ENCODE data around the gene TAPBP. TPM values are rescaled to one million over a fixed set of nuclear protein-coding genes. Genes with fewer than 3 reads are reported as not detected.

TAPBP gene
- total RNA-seq, 4 donors from 2014 or later = 175 to 423 (median 217) TPM

DNA sequence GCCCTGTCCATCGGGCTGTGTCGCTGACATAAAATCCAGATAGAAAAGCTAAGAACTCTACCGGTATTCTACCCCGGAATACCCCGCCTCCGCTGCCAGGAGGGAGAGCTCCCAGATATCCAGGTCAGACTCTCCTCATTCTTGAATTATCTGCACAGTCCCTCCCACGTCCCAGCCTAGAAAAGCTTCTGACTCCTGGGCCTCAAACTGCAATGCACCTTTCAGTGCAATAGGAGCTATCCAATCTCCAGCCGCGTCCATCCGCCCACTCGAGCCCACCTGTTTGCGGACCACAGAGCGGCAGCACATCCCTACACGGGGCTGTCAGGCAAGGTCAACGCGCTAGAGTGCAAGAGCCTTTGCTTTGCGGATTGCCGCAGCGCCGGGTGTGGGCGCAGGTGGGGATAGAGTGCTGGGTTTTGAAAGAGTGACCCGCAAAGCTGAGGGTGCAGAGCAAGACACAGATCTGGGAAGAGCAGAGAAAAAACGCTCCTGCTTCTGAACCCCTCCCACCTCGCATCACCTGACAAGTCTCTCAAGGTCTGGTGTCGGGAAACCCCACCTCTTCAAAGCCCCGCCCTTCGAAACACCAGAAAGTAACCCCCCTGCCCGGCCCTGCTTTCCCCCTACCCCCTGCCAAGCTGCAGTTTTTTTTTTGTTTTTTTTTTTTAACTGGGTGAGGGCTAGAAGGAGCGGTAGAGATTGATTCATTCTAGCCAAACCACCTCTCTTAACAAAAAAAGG lies 1.3 kb downstream of the TAPBP start:
- in situ Hi-C loops (cut with MboI; ENCODE audit: low pct_ligation_motif_present in 1 of 4, low pct_unique_long_range_greater_than_20kb in 1 of 4, low sequenced_read_pairs in 3 of 4) (no loop called here), intact Hi-C loops (cut with DNase I; ENCODE audit: low total_unique reads) (loop anchor here (10.0 kb wide), 1 partner anchor 102 kb away; the partner anchor contains the start of genes CUTA and PHF1)
- no peaks in the 10 kb centered on the region for H3K27me3 ChIP-seq
- TF ChIP-seq, protein P1, sequence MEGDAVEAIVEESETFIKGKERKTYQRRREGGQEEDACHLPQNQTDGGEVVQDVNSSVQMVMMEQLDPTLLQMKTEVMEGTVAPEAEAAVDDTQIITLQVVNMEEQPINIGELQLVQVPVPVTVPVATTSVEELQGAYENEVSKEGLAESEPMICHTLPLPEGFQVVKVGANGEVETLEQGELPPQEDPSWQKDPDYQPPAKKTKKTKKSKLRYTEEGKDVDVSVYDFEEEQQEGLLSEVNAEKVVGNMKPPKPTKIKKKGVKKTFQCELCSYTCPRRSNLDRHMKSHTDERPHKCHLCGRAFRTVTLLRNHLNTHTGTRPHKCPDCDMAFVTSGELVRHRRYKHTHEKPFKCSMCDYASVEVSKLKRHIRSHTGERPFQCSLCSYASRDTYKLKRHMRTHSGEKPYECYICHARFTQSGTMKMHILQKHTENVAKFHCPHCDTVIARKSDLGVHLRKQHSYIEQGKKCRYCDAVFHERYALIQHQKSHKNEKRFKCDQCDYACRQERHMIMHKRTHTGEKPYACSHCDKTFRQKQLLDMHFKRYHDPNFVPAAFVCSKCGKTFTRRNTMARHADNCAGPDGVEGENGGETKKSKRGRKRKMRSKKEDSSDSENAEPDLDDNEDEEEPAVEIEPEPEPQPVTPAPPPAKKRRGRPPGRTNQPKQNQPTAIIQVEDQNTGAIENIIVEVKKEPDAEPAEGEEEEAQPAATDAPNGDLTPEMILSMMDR (IDR thresholded peaks at IDR 0.05) = no peak
- TF ChIP-seq POLR2AphosphoS5 (IDR thresholded peaks at IDR 0.05) = peak in 2 of 3 donors; percentile 19
- TF ChIP-seq POLR2A (IDR thresholded peaks at IDR 0.05) = peak; percentile 9
- no peak for TF ChIP-seq EP300 (IDR thresholded peaks at IDR 0.05; ENCODE audit: low read depth)
- peaks cover 0 to 14% (median 0%) of the 10 kb centered on the region in 4 donors for H3K36me3 ChIP-seq
- H3K27ac ChIP-seq = peak overlapping the region; percentile 95 to 99 (median 98)
- peak overlapping the region; percentile 52 to 94 (median 71) for H3K4me3 ChIP-seq
- WGBS, 2 donors (ENCODE audit: low coverage in 1 of 2) = 2 to 4% methylated on average over 11 to 29 of the region's 29 CpGs
- peaks cover 18 to 45% (median 32%) of the 10 kb centered on the region in 4 donors for H3K4me1 ChIP-seq
- H3K9me3 ChIP-seq = no peaks in the 10 kb centered on the region
- DNase-seq = peak; percentile 89

DNA sequence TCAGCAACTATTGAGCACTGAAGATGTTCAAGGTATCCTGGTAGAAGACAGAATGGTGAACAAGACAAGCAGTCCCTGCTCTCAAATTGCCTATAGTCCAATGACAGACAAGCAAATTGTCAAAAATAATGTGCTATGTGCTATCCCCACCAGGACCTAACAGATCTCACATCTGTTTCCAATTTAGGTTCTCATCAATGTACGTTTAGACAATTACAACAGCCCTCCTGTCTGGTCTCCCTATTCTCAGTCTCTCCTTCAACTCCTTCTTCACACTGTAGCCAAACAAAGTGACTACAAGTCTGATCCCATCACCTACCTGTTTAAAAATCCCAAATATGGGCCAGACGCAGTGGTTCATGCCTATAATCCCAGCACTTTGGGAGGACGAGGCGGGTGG lies 7.5 kb downstream of the TAPBP start:
- H3K4me3 ChIP-seq = no peak overlapping the region
- TF ChIP-seq POLR2A (IDR thresholded peaks at IDR 0.05) = no peak
- TF ChIP-seq, protein P1 (IDR thresholded peaks at IDR 0.05) = no peak
- no peak for TF ChIP-seq POLR2AphosphoS5 (IDR thresholded peaks at IDR 0.05)
- no peak for TF ChIP-seq EP300 (IDR thresholded peaks at IDR 0.05; ENCODE audit: low read depth)
- whole genome bisulfite sequencing, 2 donors (ENCODE audit: low coverage in 1 of 2) = 40 to 83% methylated on average over 1 to 4 of the region's 4 CpGs
- peaks cover 0 to 11% (median 2%) of the 10 kb centered on the region in 4 donors for H3K4me1 ChIP-seq
- in situ Hi-C loops (cut with MboI; ENCODE audit: low pct_ligation_motif_present in 1 of 4, low pct_unique_long_range_greater_than_20kb in 1 of 4, low sequenced_read_pairs in 3 of 4) (no loop called here), intact Hi-C loops (cut with DNase I; ENCODE audit: low total_unique reads) (no loop called here)
- no peak for DNase-seq
- H3K9me3 ChIP-seq = no peaks in the 10 kb centered on the region
- no peak overlapping the region for H3K27ac ChIP-seq
- H3K36me3 ChIP-seq = peaks cover 0 to 24% (median 6%) of the 10 kb centered on the region in 4 donors
- no peaks in the 10 kb centered on the region for H3K27me3 ChIP-seq

DNA sequence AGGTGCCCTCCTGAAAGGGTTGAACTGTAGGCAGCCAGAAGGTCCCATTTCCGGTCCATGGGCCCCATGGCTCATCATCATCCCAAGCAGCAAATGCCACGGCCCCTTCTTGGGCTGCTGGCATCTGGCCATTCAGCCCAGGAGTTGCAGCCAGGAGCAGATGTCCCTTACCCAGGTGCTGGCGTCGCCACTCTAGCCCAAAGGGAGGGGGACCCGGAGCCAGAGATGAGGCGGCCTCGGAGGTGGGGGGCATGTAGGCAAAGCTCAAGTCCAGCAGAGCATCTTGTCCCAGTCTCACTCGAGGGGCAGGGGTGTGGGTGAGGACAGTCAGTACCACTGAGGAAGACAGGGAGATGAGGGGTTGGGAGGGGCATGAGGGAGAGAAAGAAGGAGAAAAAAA lies 8.8 kb downstream of the TAPBP start:
- WGBS, 2 donors (ENCODE audit: low coverage in 1 of 2) = 81% methylated on average over 8 of the region's 8 CpGs; no CpG with 5 or more reads in 1 of the 2 donors
- peaks cover 5 to 14% (median 8%) of the 10 kb centered on the region in 4 donors for H3K4me1 ChIP-seq
- no peak for TF ChIP-seq POLR2AphosphoS5 (IDR thresholded peaks at IDR 0.05)
- H3K27me3 ChIP-seq = no peaks in the 10 kb centered on the region
- DNase-seq = no peak
- intact Hi-C loops (cut with DNase I; ENCODE audit: low total_unique reads) = no loop called here
- H3K9me3 ChIP-seq = no peaks in the 10 kb centered on the region
- H3K27ac ChIP-seq = no peak overlapping the region
- in situ Hi-C loops (cut with MboI; ENCODE audit: low pct_ligation_motif_present in 1 of 4, low pct_unique_long_range_greater_than_20kb in 1 of 4, low sequenced_read_pairs in 3 of 4) = no loop called here
- H3K4me3 ChIP-seq = no peak overlapping the region
- peaks cover 0 to 18% (median 6%) of the 10 kb centered on the region in 4 donors for H3K36me3 ChIP-seq

DNA sequence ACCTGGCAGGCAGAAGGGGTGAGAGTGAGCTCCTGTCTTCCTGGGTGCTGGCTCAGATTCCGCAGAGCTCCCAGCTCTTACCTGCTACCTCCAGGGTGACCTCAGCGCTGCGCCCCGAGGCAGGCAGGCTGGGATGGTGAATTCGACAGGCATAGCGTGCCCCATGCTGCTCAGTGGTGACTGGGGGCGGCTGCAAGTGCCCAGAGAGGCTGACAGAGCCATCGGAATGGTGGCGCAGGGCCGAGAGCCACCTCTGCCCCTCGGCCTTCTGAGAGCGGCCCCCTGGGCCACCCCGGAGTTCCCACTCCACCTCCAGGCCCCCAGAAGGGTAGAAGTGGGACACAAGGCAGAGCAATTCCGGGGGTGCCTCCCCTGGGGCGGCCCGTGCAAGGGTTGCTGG lies 9.7 kb downstream of the TAPBP start:
- Histone ChIP-seq H3K27me3 (no peaks in the 10 kb centered on the region), H3K36me3 (peaks cover 0 to 17% (median 6%) of the 10 kb centered on the region in 4 donors), H3K4me1 (peaks cover 5 to 16% (median 11%) of the 10 kb centered on the region in 4 donors), H3K27ac (no peak overlapping the region), H3K4me3 (no peak overlapping the region), H3K9me3 (no peaks in the 10 kb centered on the region)
- no peak for TF ChIP-seq POLR2A (IDR thresholded peaks at IDR 0.05)
- TF ChIP-seq POLR2AphosphoS5 (IDR thresholded peaks at IDR 0.05) = no peak
- TF ChIP-seq EP300 (IDR thresholded peaks at IDR 0.05; ENCODE audit: low read depth) = no peak
- TF ChIP-seq, protein P1 (IDR thresholded peaks at IDR 0.05) = no peak
- 80 to 83% methylated on average over 3 to 12 of the region's 16 CpGs for whole genome bisulfite sequencing, 2 donors (ENCODE audit: low coverage in 1 of 2)
- DNase-seq = no peak
- intact Hi-C loops (cut with DNase I; ENCODE audit: low total_unique reads) (no loop called here), in situ Hi-C loops (cut with MboI; ENCODE audit: low pct_ligation_motif_present in 1 of 4, low pct_unique_long_range_greater_than_20kb in 1 of 4, low sequenced_read_pairs in 3 of 4) (no loop called here)
